GM19328 (cell line): Measurements from ENCODE around the gene TTN.

Experiments
- ATAC-seq: cut with Tn5 transposase; IDR thresholded peaks from one replicate; pipeline ENCODE4 v1.9.1; 2021; ENCODE audit warnings: mild to moderate bottlenecking, moderate library complexity; ENCODE audit not compliant: unreplicated experiment

Gene TTN

DNA sequence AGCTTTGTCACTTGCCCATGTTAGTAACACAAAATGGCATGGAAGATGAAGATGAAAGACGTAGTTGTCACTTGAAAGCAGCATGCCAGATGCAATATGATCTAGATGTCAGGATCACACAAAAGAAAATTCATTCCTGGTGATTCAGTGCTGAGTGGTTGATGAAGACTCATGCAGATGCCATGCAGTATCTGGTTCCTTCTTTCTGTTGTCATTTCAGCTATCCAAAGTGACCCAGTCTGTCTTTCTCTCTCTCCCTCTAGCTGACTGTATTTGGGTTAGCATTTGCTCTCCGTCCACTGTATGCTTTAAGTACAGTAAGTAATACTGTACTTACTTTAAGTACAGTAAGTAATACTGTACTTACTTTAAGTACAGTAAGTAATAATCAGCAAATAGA lies 50.4 kb downstream of the TTN start:
- ATAC-seq: no peak

DNA sequence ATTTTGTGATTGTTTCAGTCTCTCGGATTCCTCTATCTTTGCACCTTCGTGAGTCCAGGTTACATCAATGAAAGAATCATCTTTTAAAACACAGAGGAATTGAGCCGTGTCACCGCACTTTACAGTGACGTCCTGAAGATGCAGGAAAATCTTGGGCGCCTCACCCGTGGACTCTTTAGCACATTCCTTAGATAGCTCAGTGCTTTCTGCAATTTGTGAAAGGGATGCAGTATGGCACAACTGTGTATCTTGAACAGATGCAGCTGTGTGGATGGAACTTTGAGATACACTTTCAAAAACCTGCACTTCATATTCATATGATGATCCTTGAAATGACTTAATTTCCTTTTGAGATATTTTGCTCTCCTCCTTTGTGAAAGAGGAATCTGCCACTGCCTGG lies 50.9 kb downstream of the TTN start:
- no peak for ATAC-seq

GRCh38 chr2:178747767-178748166 lies 59.5 kb downstream of the TTN start:
- ATAC-seq: no peak

- ATAC-seq: no peak
Measured at GRCh38 chr2:178734518-178734917, 72.7 kb downstream of the TTN start.

DNA sequence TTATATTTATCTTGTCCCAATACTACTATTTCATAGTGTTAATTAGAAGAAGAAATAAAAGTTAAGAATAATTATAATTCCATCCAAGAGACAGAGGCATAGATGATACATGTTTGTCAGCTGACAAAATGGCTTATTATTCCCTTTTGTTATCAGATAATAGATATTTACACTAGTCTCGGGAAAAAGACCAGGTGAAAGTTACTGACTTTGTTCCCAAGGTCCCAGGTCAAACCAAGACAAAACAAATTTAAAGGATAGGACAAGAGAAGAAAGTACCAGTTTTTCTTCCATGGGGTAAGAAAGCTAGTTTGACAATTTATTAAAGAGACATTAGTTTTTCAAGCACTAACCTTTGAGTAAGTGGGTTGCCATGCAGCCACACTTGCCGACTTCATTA lies 73.2 kb downstream of the TTN start:
- ATAC-seq: no peak

GRCh38 chr2:178732913-178733312 lies 74.3 kb downstream of the TTN start:
- ATAC-seq: no peak

DNA sequence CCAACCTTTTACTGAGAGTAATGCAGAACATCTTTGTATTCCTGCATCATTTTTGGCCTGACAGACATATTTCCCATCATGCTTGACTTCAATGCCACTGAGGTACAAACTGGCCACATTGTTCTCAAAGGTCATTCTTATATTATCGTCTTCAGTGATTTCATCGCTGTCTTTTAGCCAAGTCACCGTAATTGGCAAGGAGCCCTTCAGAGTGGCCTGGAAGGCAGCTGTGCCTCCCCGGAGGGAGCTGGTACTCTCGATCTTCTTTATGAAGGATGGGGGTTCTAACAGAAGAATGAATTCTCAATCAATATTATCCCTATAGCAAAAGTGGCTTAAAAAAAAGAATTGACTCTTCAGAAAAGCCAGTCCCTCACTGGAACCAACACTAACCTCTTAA lies 75.9 kb downstream of the TTN start:
- no peak for ATAC-seq

- no peak for ATAC-seq
Measured at GRCh38 chr2:178730049-178730448, 77.2 kb downstream of the TTN start.

DNA sequence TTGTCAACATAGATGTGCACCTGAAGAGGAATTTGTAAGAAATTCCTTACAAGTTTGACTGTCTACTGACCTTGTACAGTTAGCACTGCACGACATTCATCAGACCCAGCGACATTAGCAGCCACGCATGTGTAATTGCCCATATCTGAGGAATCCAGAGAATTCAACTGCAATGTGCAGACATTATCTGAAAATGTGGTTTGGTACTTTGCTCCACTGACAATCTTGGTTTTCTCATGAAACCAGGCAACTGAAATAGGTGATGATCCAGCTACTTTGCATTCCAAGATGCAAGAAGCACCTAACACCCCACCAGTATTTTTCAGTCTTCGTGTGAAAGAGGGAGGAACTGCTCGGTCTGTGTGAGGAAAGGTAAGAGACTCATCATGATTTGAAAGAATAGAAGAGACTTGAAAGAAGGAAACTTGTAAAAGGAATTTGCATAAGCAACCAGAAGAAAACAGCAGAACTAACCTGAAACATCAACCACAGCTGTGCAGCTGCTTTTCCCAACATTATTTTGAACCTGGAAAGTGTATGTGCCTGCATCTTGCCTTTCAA lies 83.4 kb downstream of the TTN start:
- ATAC-seq: no peak

DNA sequence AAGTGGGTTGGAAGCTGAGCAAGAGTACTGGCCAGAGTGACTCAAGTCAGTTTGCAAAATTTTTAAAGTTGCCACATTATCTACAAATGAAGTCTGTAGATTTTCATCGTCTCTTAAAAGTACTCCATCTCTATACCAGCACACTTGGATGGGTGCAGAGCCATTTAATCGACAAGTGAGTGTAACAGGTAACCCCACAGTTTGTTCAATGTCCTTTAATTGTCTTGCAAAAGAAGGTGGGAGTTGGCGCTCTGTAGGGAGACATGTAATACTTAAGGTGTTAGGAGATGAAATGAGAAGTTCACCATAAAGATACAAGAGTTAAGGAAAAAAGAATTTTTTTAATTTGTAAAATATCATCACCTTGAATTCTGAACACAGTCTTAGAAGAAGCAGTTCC lies 84.9 kb downstream of the TTN start:
- ATAC-seq: no peak

GRCh38 chr2:178718988-178719387 lies 88.2 kb downstream of the TTN start:
- no peak for ATAC-seq

- no peak for ATAC-seq
Measured at GRCh38 chr2:178718283-178718682, 88.9 kb downstream of the TTN start.

- no peak for ATAC-seq
Measured at GRCh38 chr2:178716394-178716793, 90.8 kb downstream of the TTN start.

DNA sequence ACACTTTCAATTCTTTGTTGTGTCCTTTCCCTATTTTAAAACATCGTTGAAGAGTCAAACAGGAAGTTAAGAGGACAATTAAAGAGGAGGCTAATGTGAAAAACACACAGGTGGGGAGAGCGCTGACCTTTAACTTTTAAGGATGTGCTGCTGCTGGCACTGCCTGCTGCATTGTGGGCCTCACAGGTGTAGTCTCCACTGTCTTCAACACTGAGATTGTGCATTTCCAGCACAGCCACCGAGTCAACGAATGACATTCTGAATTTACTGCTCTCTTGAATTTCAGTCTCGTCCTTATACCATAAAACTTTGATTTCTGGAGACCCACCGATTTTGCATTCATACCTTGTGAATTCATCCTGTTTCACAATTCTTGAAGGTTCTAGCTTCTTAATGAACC lies 91.9 kb downstream of the TTN start:
- ATAC-seq: no peak

- no peak for ATAC-seq
Measured at GRCh38 chr2:178707476-178707875, 99.7 kb downstream of the TTN start.

GRCh38 chr2:178704876-178705275 lies 102.3 kb downstream of the TTN start:
- ATAC-seq: no peak

- no peak for ATAC-seq
Measured at GRCh38 chr2:178702361-178702760, 104.9 kb downstream of the TTN start.

- no peak for ATAC-seq
Measured at GRCh38 chr2:178700922-178701342, 106.3 kb downstream of the TTN start.

DNA sequence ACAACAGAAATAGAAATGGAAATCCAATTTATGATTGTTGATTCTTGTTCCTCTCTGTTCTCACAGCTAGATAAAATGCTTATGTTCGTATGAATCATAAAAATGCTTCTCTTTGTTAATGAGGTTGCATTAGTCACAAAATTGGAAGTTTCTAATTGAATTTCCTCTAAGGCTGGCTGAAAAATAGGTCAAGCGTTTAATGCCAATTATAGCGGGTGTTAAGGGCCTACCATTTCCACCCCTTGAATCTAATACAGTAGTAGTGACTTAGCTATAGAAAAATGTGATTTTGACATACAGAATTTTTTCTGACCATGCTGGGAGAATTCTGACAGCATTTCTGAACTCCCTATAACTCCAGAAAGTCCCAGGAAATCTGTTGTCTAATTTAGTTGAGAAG lies 107.1 kb downstream of the TTN start:
- ATAC-seq: no peak

DNA sequence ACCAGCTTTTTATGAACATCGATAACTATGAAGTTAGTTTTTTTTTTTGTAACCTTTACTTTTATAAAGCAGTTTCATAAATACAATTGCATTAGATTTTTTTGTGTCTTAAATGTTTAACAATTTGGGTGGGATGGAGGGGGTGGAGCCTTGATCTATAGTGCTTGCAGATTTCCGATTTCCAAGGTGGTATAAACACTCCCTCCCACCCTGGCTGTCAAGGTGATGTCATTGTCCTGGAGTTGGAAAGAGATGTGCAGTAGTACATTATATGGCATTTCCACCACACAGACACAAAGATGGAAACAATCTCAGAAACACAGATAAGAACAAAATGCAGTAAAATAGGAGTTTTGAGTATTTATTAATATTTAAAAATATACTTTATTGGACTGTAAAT lies 114.4 kb downstream of the TTN start:
- no peak for ATAC-seq

GRCh38 chr2:178689808-178690207 lies 117.4 kb downstream of the TTN start:
- no peak for ATAC-seq

GRCh38 chr2:178683877-178684276 lies 123.3 kb downstream of the TTN start:
- no peak for ATAC-seq

- no peak for ATAC-seq
Measured at GRCh38 chr2:178681081-178681480, 126.1 kb downstream of the TTN start.

GRCh38 chr2:178679891-178680290 lies 127.3 kb downstream of the TTN start:
- ATAC-seq: no peak
